ENCODE measurements around the gene EMX2.

EMX2 gene

DNA sequence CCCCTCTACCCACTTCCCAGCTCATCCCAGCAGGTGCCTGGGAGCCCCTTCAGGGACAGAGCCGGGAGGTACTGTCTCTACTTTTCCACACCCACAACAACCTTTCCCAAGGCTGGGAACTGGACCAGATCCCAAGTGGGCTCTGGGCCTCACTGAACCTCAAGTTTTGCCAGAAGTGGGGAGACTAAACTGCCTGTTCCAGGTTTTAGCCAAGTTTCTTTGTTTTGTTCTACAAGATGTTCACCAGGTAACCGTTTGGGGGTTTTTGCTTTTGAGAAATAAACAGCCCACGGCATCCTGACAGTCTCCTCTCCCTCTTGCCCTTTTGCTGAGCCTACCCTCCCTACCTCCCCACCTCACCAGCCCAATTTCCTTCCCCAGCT lies 10.6 kb upstream of the EMX2 start:
- no peak for DNase-seq (ENCODE audit: low spot score)

DNA sequence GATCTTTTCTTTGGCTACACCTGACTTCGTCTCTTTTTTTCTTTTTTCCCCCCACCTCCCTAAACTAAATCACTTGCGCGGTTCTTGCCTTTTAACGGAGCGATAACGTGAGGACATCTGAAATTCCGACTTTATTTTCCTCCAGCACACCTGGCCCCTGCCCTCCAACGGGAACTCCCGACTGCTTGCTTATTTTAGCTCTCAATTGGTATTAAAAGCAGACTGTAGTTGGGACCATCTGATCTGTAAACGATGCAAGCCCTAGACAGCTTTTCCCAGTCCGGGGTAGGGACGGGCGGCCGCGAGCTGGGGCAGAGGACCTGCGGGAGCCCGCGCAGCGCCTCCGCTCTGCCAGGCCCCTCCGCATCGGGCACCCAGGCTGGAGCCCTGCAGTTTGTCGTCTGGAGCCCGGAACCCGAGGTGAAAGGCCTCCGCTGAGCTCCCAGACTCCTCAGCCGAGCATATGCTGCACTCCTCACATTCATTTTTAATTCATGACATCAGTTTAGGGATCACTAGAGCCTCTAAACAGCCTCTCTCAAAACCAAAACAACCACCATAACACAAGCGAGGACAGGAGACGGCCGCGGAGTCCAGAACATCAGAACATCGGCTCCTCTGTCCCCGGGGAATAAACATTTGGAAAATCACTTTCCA lies 10.0 kb upstream of the EMX2 start:
- no peak for DNase-seq (ENCODE audit: low spot score)

DNA sequence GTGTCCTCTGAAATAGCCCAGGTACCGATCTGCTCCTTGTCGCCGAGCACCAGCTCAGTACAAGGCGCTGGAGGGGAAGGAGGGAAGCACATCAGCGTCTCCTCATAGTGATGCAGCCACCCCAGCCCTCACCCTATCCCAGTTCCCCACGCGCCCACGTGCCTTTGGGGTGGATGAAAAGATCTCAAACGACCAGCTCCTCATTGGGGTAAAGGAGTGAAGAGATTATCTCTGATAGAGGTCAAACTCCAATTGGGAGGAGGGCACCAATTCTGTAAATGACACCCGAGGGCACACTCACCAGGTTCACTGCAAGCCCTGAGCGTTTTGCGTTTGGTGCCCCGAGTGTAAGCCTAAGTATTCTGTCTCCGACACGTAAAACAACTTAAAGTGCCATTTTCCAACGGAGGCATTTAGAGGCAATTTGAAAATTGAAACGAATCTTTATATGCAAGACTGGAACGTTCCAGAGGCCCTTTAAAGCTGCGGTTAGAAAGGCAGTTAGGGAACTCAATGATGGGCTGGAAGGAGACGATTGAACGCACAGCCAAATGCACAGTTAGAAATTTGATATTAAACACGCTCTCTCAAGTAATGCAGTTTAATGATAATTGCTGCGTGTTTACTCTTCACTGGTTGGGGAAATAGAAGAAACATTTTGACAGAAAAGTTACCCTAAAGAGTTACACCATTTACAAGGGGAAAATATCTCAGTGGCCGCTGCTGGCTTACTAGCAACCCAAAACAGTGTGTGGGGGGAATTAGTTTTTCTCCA lies 8.9 kb upstream of the EMX2 start:
- no peak for DNase-seq (ENCODE audit: low spot score)

DNA sequence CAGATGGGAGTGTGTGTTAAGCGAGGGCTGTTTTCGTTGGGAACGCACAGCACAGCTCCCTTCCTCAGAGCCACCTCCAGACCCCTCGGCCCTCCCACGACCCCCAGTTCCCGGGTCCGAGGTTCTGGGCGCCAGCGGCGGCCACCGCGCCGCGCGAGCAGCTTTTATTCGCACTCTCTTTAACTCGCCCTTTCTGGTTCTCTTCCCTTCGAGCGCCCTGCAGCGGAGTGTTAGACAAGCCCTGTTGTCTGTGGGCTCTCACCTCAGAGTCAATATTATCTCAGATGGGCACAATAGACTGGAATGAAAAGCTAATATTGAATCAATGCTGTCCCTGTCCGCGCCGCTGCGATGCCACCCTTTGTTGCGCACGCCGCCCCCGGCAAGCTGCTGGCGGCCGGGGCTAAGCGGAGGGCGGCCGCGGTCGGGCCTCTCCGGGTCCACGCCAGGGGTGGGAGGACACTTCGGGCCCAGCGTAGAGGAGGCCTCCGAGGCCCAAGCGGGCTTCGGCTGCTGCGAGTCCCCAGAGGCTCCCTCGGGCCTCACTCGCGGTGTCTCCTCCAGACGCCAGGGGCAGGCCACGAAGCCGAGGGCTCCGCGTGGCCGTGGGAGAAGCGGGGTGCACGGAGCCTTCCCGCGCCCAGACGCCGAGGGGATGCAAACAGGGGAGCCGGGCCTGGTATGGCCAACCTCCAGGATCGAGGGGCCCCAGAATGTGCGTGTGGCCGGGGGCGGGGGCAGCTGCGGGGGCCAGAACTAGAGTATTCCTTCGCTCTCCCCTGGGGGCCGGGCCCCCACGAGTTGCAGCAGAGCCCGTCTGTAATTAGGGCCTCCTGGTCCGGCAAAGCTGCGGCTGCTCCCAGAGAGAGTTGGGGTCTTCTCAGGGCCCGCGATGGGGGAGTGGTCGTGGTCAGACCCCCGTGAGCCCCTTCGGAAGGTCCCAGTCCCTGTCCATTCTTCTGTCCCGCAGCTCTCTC lies 7.9 kb upstream of the EMX2 start:
- no peak for DNase-seq (ENCODE audit: low spot score)

- no peak for DNase-seq (ENCODE audit: low spot score)
Observed at GRCh38 chr10:117535298-117536071, 7.1 kb upstream of the EMX2 start.

DNA sequence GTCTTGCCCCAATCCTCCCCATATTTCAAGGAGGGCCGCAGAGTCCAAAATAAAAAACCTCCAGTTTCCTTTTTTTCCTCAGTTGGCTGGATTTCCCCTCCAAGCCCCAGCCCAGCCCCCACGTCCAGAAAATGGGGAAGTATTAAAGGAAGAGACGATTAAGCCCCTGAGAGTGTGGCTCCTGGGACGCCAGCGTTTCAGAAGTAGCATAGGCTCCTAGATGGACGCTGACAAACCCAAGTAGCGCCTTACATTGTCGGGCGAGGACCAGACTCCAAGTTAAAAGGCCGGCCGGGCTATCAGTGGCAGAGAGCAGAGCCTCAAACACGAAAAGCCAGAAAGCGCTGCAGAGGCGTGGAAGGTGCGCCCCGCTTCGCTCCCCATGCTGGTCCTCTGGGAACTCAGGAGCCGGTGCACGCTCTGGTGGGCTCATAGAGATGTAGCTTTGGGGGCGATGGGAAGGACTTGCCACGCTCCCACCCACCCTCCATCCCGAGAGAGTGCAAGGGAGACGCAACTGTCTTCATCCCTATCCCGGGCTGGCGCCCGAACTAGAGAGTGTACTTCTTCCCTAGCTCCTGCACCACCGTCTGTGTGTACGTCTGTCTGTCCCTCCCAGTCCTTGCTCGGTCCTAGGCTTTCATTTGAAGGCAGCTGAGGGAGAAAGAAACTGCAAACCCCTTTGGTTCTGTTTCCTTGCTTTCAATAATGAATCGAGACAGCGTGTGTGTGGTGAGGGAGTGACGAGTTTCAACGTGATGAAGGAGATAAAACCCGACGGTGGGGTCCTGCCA lies 6.3 kb upstream of the EMX2 start:
- no peak for DNase-seq (ENCODE audit: low spot score)

DNA sequence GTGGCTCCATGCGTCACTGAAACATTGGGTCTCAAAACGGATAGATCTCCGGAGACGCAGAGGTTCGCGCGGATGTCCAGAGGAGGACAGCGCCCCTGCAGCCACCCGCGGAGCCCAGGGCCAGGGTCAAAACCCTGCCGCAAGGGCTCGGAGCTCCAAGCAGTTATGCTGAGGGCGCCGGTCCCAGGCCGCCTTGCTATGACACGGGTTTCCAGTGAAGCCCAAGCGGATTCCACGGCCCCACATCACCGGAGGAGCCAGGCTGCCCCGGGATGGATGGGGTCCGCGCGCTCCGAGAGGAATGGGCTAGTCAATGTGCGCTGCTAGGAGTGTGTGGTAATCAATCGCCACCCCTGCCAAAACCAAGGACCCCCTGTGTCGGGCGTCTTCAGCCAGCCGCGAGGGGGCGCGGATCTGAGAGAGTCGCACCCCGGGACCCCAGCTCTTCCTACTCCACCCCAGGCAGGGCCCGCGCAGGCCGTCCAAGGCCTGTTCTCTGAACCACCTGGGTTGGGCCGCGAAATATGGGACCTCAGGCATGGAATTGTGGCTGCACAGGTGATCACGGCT lies 5.6 kb upstream of the EMX2 start:
- DNase-seq (ENCODE audit: low spot score), result no peak

DNA sequence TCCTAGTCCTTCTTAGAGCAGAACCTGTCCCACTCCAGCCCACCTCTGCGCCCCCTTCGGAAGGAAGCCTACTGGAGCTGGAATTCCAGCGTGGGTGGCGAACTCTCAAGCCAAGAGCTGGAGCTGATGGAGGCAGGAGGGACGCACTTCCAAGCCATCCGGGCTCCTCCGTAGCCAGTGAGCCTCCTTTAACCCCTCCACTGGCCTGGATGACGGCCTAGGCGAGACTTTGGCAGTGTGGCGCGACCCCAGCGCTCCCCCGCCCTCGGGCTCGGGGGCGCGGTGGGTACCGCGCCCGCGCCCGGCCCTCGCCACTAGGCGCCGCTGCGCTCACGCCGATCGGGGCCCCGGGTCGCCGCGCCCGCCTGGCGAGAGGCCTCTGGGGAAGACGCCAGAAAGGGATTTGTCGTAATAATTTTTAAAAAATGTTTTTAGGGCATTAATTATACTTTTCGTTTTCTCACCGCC lies 5.1 kb upstream of the EMX2 start:
- no peak for DNase-seq (ENCODE audit: low spot score)

GRCh38 chr10:117537904-117538524 lies 4.5 kb upstream of the EMX2 start:
- no peak for DNase-seq (ENCODE audit: low spot score)

GRCh38 chr10:117539361-117539773 lies 3.2 kb upstream of the EMX2 start:
- DNase-seq (ENCODE audit: low spot score), result no peak

- DNase-seq (ENCODE audit: low spot score), result no peak
Observed at GRCh38 chr10:117539903-117540639, 2.5 kb upstream of the EMX2 start.

GRCh38 chr10:117540640-117541404 lies 1.7 kb upstream of the EMX2 start:
- DNase-seq (ENCODE audit: low spot score), result no peak

- DNase-seq (ENCODE audit: low spot score), result no peak
Observed at GRCh38 chr10:117541405-117541908, 1.1 kb upstream of the EMX2 start.

- DNase-seq (ENCODE audit: low spot score), result no peak
Observed at GRCh38 chr10:117541909-117542705, 439 bp upstream of the EMX2 start.

DNA sequence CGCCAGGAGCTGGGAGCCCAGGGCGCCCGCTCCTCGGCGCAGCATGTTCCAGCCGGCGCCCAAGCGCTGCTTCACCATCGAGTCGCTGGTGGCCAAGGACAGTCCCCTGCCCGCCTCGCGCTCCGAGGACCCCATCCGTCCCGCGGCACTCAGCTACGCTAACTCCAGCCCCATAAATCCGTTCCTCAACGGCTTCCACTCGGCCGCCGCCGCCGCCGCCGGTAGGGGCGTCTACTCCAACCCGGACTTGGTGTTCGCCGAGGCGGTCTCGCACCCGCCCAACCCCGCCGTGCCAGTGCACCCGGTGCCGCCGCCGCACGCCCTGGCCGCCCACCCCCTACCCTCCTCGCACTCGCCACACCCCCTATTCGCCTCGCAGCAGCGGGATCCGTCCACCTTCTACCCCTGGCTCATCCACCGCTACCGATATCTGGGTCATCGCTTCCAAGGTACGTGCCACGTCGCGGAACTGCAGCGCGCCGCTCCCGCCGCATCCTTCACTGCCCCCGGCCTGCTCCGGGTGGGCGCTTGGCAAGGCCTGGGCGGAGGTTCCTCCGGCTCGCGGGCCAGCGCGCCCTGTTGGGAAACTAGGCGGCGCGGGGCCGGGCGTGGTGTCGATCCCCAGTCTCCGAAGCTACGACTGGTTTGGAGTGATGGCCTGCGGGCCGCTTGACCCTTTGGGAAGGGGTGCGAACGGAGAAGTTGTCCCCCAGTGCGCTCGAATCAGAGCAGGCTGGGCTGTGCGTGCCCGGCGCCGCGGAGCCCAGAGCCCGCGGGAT lies 868 bp downstream of the EMX2 start:
- peak; percentile 26 for DNase-seq (ENCODE audit: low spot score)

DNA sequence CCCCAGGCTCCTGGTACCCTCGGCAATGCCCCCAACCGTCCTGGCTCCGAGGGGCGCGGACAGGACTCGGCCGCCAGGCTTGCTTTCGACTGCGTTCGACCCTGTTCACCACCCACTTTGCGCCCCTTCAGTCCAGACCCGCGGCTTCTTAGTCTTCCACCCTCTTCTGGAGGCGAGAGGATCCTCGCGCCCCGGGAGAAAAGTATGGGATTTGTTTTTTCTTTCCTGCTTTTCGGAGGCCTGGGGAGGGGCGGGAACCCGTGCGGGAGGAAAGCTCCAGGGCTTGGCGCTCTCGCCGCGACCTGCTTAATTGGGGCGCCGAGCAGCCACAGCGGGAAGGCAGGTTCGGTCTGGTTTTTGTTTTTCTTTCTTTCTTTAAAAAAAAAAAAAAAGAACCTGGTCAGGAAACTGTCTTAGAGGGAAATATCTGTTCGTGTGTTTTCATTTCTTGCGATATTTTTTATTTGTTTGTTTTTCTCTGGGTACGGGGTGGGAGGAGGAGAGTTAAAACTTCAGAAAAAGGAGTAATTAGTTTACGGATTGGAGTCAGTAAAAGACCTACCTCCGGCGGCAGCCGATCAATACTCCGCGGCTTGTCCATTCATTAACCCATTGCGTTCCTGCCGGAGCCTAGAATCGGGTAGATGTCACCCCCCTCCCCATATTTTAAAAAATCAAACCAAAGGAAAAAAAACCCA lies 1.6 kb downstream of the EMX2 start:
- no peak for DNase-seq (ENCODE audit: low spot score)

All from activated CD4-positive, alpha-beta T cell treated with anti-CD3 and anti-CD28 coated beads, Interleukin-2, Interleukin-4, amounts not matched to agents 100 ng/mL and 50 ng/mL, durations not matched to agents 16 hours and 8 hours (primary cell).